Measurements from ENCODE around the gene FAM47E.

- no peak for TF ChIP-seq POLR2A (IDR thresholded peaks at IDR 0.05)
- no peak for TF ChIP-seq CTCF (IDR thresholded peaks at IDR 0.05)
- no peak for TF ChIP-seq POLR2AphosphoS5 (IDR thresholded peaks at IDR 0.05)
- no peak for TF ChIP-seq EP300 (IDR thresholded peaks at IDR 0.05)
Observed at GRCh38 chr4:76216524-76216923, 35.0 kb upstream of the FAM47E start.

Measured in suprapubic skin (tissue), 4 donors.